ENCODE results near the gene PPP2CA.

DNA sequence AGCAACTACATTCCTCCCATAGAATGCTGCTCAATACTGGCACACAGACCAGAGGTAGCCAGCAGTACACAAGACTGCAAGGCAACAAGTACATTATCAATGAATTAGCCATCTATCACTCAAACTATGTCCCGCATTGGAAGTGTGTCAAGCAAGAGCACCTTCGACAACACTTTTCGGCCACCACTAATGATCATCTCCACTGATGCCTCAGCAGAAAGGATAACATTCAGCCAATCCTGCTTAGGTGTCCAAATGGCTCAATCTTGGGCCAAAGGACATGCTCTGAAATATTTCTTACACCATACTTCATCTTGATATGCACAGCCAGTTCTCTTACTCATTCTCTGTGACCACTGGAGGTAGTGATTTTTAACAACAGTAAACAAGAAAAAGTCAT, 74.2 kb downstream of the PPP2CA start:
- no peak for TF ChIP-seq PML (IDR thresholded peaks at IDR 0.05; ENCODE audit: low read length)
- TF ChIP-seq, protein P1, sequence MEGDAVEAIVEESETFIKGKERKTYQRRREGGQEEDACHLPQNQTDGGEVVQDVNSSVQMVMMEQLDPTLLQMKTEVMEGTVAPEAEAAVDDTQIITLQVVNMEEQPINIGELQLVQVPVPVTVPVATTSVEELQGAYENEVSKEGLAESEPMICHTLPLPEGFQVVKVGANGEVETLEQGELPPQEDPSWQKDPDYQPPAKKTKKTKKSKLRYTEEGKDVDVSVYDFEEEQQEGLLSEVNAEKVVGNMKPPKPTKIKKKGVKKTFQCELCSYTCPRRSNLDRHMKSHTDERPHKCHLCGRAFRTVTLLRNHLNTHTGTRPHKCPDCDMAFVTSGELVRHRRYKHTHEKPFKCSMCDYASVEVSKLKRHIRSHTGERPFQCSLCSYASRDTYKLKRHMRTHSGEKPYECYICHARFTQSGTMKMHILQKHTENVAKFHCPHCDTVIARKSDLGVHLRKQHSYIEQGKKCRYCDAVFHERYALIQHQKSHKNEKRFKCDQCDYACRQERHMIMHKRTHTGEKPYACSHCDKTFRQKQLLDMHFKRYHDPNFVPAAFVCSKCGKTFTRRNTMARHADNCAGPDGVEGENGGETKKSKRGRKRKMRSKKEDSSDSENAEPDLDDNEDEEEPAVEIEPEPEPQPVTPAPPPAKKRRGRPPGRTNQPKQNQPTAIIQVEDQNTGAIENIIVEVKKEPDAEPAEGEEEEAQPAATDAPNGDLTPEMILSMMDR (IDR thresholded peaks at IDR 0.05 in 2 of 3, conservative IDR thresholded peaks at IDR 0.05 in 1 of 3; ENCODE audit: control insufficient read depth in 2 of 3, extremely low read depth in 1 of 3, insufficient read depth in 1 of 3, low read depth in 3 of 3, low read length in 3 of 3): no peak
- no peak for TF ChIP-seq SREBF2 (IDR thresholded peaks at IDR 0.05; ENCODE audit: low read length)
- TF ChIP-seq, protein P2, sequence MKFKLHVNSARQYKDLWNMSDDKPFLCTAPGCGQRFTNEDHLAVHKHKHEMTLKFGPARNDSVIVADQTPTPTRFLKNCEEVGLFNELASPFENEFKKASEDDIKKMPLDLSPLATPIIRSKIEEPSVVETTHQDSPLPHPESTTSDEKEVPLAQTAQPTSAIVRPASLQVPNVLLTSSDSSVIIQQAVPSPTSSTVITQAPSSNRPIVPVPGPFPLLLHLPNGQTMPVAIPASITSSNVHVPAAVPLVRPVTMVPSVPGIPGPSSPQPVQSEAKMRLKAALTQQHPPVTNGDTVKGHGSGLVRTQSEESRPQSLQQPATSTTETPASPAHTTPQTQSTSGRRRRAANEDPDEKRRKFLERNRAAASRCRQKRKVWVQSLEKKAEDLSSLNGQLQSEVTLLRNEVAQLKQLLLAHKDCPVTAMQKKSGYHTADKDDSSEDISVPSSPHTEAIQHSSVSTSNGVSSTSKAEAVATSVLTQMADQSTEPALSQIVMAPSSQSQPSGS (IDR thresholded peaks at IDR 0.05; ENCODE audit: low read length): no peak
- no peak for TF ChIP-seq DPF2 (IDR thresholded peaks at IDR 0.05)

All from GM12878 (cell line).